ENCODE results near the gene NLRP11.

NLRP11 gene

GRCh38 chr19:55832676-55833075 lies 877 bp upstream of the NLRP11 start:
- TF ChIP-seq SPI1 (IDR thresholded peaks at IDR 0.05; ENCODE audit: borderline replicate concordance, low read depth) (no peak), CTCF (IDR thresholded peaks at IDR 0.05; ENCODE audit: insufficient read depth, low read length) (no peak), POLR2AphosphoS5 (IDR thresholded peaks at IDR 0.05; ENCODE audit: low read depth) (no peak), GABPA (IDR thresholded peaks at IDR 0.05; ENCODE audit: low read depth) (no peak)
- TF ChIP-seq, protein P1, sequence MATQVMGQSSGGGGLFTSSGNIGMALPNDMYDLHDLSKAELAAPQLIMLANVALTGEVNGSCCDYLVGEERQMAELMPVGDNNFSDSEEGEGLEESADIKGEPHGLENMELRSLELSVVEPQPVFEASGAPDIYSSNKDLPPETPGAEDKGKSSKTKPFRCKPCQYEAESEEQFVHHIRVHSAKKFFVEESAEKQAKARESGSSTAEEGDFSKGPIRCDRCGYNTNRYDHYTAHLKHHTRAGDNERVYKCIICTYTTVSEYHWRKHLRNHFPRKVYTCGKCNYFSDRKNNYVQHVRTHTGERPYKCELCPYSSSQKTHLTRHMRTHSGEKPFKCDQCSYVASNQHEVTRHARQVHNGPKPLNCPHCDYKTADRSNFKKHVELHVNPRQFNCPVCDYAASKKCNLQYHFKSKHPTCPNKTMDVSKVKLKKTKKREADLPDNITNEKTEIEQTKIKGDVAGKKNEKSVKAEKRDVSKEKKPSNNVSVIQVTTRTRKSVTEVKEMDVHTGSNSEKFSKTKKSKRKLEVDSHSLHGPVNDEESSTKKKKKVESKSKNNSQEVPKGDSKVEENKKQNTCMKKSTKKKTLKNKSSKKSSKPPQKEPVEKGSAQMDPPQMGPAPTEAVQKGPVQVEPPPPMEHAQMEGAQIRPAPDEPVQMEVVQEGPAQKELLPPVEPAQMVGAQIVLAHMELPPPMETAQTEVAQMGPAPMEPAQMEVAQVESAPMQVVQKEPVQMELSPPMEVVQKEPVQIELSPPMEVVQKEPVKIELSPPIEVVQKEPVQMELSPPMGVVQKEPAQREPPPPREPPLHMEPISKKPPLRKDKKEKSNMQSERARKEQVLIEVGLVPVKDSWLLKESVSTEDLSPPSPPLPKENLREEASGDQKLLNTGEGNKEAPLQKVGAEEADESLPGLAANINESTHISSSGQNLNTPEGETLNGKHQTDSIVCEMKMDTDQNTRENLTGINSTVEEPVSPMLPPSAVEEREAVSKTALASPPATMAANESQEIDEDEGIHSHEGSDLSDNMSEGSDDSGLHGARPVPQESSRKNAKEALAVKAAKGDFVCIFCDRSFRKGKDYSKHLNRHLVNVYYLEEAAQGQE (IDR thresholded peaks at IDR 0.05; ENCODE audit: insufficient replicate concordance, low read depth): no peak
- Histone ChIP-seq H3K27me3 (ENCODE audit: insufficient read depth, poor library complexity, severe bottlenecking) (peaks cover 2% of the 10 kb centered on the region), H3K27ac (replicated peaks) (no peak overlapping the region), H3K4me3 (replicated peaks; ENCODE audit: insufficient read depth, low read length) (no peak overlapping the region)
- no peak for DNase-seq (ENCODE audit: low read depth in 1 of 2, low spot score in 1 of 2)

DNA sequence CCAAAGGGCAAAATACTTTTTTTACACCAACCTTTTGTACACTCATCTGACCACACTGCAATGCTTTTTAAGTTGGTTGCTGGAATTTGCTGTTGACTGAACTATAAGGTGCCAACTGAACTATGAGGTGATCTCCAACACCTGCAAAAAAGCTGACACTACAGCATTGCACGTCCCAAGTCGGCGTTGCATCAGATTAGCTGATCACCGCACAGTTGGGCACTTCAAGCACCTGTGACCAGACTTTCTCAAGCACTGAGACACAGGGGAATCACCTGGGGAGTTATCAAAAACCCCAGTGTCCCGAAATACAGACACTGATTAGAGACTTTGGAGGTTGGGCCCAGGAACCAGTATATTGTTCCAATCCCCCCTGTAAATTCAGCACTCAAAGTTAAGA lies 1.1 kb downstream of the NLRP11 start:
- DNase-seq (ENCODE audit: low read depth in 1 of 2, low spot score in 1 of 2): no peak
- H3K4me3 ChIP-seq (replicated peaks; ENCODE audit: insufficient read depth, low read length): no peak overlapping the region

GRCh38 chr19:55820037-55820436 lies 11.8 kb downstream of the NLRP11 start:
- no peak for DNase-seq (ENCODE audit: low read depth in 1 of 2, low spot score in 1 of 2)
- Histone ChIP-seq H3K27me3 (ENCODE audit: insufficient read depth, poor library complexity, severe bottlenecking) (no peaks in the 10 kb centered on the region), H3K4me3 (replicated peaks; ENCODE audit: insufficient read depth, low read length) (no peak overlapping the region), H3K27ac (replicated peaks) (no peak overlapping the region)
- no peak for TF ChIP-seq SPI1 (IDR thresholded peaks at IDR 0.05; ENCODE audit: borderline replicate concordance, low read depth)

More for the DNA sequence above, 1.1 kb downstream of the NLRP11 start:
- Histone ChIP-seq H3K27ac (replicated peaks) (no peak overlapping the region), H3K27me3 (ENCODE audit: insufficient read depth, poor library complexity, severe bottlenecking) (peaks cover 2% of the 10 kb centered on the region)
- TF ChIP-seq CTCF (IDR thresholded peaks at IDR 0.05; ENCODE audit: insufficient read depth, low read length): no peak
- TF ChIP-seq, protein P1 (IDR thresholded peaks at IDR 0.05; ENCODE audit: insufficient replicate concordance, low read depth): no peak
- no peak for TF ChIP-seq POLR2AphosphoS5 (IDR thresholded peaks at IDR 0.05; ENCODE audit: low read depth)
- no peak for TF ChIP-seq GABPA (IDR thresholded peaks at IDR 0.05; ENCODE audit: low read depth)
- no peak for TF ChIP-seq SPI1 (IDR thresholded peaks at IDR 0.05; ENCODE audit: borderline replicate concordance, low read depth)

DNA sequence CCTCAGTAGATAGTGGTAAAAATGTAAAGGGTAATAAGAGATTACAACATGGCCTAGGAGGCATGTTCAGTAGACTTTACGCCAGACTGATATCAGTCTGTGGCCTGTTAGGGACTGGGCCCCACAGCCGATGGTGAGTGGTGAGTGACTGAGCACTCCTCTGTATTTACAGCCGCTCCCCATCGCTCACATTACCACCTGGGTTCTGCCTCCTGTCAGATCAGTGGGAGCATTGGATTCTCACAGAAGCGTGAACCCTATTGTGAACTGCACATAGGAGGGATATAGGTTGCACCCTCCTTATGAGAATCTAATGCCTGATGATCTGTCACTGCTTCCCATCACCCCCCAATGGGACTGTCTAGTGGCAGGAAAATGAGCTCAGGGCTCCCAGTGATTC lies 17.9 kb downstream of the NLRP11 start:
- Histone ChIP-seq H3K27ac (replicated peaks) (no peak overlapping the region), H3K4me3 (replicated peaks; ENCODE audit: insufficient read depth, low read length) (no peak overlapping the region), H3K27me3 (ENCODE audit: insufficient read depth, poor library complexity, severe bottlenecking) (no peaks in the 10 kb centered on the region)
- TF ChIP-seq GABPA (IDR thresholded peaks at IDR 0.05; ENCODE audit: low read depth): no peak
- TF ChIP-seq, protein P1 (IDR thresholded peaks at IDR 0.05; ENCODE audit: insufficient replicate concordance, low read depth): no peak
- TF ChIP-seq SPI1 (IDR thresholded peaks at IDR 0.05; ENCODE audit: borderline replicate concordance, low read depth): no peak
- no peak for TF ChIP-seq POLR2AphosphoS5 (IDR thresholded peaks at IDR 0.05; ENCODE audit: low read depth)
- TF ChIP-seq CTCF (IDR thresholded peaks at IDR 0.05; ENCODE audit: insufficient read depth, low read length): no peak
- no peak for DNase-seq (ENCODE audit: low read depth in 1 of 2, low spot score in 1 of 2)

All from HL-60 (cell line).